ENCODE measurements around the gene ASF1A.

- TF ChIP-seq CTCF (IDR thresholded peaks at IDR 0.05): peak; percentile 65
- no peak for TF ChIP-seq REST (IDR thresholded peaks at IDR 0.05; ENCODE audit: low read depth, low read length)
- TF ChIP-seq TAF1 (IDR thresholded peaks at IDR 0.05; ENCODE audit: borderline replicate concordance, low read depth, low read length): peak; percentile 85
- TF ChIP-seq RCOR1 (IDR thresholded peaks at IDR 0.05; ENCODE audit: low read length): peak; percentile 47; the same call in 1 of the 2 replicates
- no peak for TF ChIP-seq FOSL2 (IDR thresholded peaks at IDR 0.05; ENCODE audit: borderline replicate concordance, low read depth)
- TF ChIP-seq USF2 (IDR thresholded peaks at IDR 0.05; ENCODE audit: borderline replicate concordance, low read depth, low read length): no peak
- TF ChIP-seq MAX (IDR thresholded peaks at IDR 0.05; ENCODE audit: low read depth): no peak; the same call in 1 of the 2 replicates
- peak in 1 of 2 experiments; percentile 48; a peak in 1 of 4 replicates for TF ChIP-seq EP300 (IDR thresholded peaks at IDR 0.05; ENCODE audit: borderline replicate concordance in 1 of 2, low read depth in 1 of 2, low read length in 1 of 2)
- TF ChIP-seq RFX5 (IDR thresholded peaks at IDR 0.05; ENCODE audit: low read length): peak; percentile 81
- peak; percentile 51 for TF ChIP-seq SMC3 (IDR thresholded peaks at IDR 0.05; ENCODE audit: low read depth, low read length)
- TF ChIP-seq TCF12 (IDR thresholded peaks at IDR 0.05): peak; percentile 31; the same call in 1 of the 2 replicates
- TF ChIP-seq CHD2 (IDR thresholded peaks at IDR 0.05; ENCODE audit: low read length, partially characterized antibody): peak; percentile 73
- TF ChIP-seq GABPA (IDR thresholded peaks at IDR 0.05; ENCODE audit: low read depth): 0 out of 2 replicates have a peak, but pooled peaks have one; percentile 20
These were observed at the start of gene ASF1A for GRCh38 chr6:118893807-118894424.
